GM18507 (cell line): ENCODE measurements around the gene STK32B.
"Not testable (repeated sequence)": the region's sequence is repeated elsewhere in the genome, so short reads cannot be mapped to it uniquely, and the experiment has no call there.

Experiments used
- DNase-seq: peaks from one replicate; pipeline ENCODE4 v3.0.0; 2011; ENCODE audit warnings: low read depth; ENCODE audit not compliant: insufficient read length; ENCODE audit errors: extremely low spot score
- FAIRE-seq: peaks from 2 replicates; lab custom pipeline; 2011; peaks lifted over from hg19 to GRCh38; lab: Jason Lieb, UNC

Gene STK32B

GRCh38 chr4:5280828-5281227 is 229.5 kb downstream of the STK32B start:
- FAIRE-seq: no peak
- no peak for DNase-seq

GRCh38 chr4:5283837-5284236 is 232.6 kb downstream of the STK32B start:
- FAIRE-seq: no peak

DNA sequence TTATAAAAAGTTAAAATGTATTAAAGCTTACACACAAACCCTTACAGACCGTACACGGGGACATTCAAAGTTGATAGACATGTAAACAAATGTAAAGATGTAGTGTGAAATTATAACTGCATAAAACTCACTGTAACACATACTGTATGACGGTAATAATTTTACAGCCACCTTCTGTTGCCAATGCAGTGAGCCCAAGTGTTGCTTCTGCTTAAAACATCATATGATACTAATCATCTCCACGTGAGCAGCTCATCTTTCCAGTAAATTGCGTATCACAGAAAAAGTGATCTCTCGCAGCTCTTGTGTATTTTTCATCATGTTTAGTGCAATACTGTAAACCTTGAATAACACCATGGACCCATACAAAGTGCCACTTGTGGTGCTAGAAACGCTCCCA is 233.2 kb downstream of the STK32B start:
- FAIRE-seq: no peak
- DNase-seq: no peak

More at GRCh38 chr4:5283837-5284236, 232.6 kb downstream of the STK32B start:
- DNase-seq: no peak

GRCh38 chr4:5292101-5292500 is 240.8 kb downstream of the STK32B start:
- FAIRE-seq (no peak), DNase-seq (no peak)

DNA sequence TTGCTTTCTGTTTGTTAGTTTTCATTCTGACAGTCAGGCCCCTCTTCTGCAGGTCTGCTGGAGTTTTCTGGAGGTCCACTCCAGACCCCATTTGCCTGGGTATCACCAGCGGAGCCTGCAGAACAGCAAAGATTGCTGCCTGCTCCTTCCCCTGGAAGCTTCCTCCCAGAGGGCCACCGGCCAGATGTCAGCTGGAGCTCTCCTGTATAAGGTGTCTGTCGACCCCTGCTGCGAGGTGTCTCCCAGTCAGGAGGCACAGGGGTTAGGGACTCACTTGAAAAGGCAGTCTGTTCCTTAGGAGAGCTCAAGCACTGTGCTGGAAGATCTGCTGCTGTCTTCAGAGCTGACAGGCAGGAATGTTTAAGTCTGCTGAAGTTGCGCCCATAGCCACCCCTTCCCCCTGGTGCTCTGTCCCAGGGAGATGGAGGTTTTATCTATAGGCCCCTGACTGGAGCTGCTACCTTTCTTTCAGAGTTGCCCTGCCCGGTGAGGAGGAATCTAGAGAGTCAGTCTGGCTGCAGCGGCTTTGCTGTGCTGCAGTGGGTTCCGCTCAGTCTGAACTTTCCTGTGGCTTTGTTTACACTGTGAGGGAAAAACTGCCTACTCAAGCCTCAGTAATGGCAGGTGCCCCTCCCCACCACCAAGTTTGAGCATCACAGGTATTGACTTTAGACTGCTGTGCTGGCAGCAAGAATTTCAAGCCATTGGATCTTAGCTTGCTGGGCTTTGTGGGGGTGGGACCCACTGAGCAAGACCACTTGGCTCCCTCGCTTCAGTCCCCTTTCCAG is 246.9 kb downstream of the STK32B start:
- FAIRE-seq, DNase-seq: not testable (repeated sequence)

- DNase-seq: no peak
- no peak for FAIRE-seq
Observed at GRCh38 chr4:5300283-5300682, 249.0 kb downstream of the STK32B start.

DNA sequence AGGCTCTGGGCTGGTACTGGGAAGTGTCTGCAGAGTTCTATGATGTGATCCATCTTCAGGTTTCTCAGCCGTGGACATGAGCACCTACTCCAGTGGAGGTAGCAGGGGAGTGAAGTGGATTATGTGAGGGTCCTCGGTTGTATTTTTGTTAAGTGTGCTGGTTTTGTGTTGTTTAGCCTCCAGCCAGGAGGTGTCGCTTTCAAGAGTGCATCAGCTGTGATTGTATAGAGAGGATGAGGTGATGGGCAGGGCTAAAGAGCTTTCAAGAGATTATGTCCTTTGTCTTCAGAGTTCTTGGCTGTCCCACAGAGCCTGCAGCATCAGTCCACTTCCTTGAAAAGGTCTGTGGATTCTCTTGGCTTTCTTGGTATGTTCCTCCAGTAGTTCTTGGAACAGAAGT is 256.6 kb downstream of the STK32B start:
- FAIRE-seq (no peak), DNase-seq (no peak)

DNA sequence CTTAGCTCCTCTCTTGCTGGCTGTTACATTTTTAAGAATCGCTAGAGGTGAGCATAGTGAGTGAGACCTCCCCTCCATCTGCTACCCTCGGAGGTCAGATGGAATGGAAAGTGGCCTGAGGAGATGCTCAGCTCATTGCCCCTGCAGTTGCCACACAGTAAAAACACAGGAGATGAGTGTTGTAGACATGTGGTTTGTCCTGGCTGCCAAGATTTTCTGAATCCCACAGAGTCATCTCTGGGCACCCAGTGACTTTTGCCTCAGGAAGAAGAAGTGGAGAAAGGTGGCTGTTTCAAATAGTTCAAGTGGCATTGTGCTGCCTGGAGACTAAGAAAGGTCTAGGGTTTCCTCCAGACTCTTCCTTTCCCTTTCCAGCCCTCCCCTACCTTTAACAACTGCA is 271.0 kb downstream of the STK32B start:
- no peak for FAIRE-seq

GRCh38 chr4:5330339-5330989 is 279.2 kb downstream of the STK32B start:
- FAIRE-seq (no peak), DNase-seq (no peak)

More for the DNA sequence above, 271.0 kb downstream of the STK32B start:
- no peak for DNase-seq

DNA sequence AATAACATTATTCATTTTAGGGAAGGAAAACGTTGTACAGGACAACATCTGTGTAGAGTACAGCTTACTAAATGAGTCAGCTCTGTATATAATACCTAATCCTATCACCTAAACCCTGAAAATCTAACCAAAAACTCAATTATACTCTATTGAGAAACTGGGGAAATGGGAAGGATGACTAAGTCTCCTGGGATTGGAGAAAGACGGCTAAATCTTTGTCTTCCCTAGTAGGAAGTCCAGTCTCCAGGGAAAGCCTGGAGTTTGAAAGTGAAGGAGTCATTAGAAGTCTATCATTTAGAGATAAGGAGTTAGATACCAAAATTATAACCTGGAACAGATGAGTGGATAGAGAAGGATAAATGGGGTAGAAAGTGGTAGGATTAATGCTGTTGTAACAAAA is 286.5 kb downstream of the STK32B start:
- DNase-seq: no peak
- FAIRE-seq: no peak

GRCh38 chr4:5338531-5338930 is 287.3 kb downstream of the STK32B start:
- DNase-seq (no peak), FAIRE-seq (no peak)

DNA sequence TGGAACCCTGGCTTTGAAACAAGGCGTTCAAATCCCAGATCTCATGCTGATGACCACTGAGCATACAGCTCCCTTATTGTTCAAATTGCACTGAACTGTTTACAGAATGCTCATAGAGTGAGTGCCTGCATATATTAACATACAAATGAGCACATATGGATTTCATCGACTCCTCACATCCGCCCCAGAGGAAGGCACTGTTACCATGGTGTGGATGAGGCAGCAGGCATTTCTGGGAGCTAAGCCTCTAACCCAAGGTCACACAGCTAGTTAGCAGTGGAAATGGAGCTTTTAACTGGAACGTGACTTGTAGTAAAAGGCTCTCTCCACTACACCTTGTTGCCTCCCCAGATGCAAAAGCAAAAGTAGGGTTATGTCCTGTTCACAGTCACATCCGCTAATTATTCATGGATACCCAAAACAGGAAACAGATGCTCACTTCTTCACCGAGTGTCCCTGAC is 289.7 kb downstream of the STK32B start:
- FAIRE-seq (no peak), DNase-seq (no peak)

DNA sequence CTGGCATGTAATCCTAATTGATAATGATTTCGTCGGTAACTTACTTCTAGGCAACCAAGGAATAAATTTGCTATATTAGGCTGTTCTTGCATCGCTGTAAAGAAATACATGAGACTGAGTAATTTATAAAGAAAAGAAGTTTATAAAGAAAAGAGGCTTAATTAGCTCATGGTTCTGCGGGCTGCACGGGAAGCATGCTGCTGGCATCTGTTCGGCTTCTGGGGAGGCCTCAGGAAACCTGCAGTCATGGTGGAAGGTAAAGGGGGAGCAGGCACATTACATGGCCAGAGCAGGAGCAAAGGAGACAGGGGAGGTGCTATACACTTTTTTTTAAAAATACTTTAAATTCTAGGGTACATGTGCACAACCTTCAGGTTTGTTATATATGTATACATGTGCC is 290.2 kb downstream of the STK32B start:
- FAIRE-seq (no peak), DNase-seq (no peak)

DNA sequence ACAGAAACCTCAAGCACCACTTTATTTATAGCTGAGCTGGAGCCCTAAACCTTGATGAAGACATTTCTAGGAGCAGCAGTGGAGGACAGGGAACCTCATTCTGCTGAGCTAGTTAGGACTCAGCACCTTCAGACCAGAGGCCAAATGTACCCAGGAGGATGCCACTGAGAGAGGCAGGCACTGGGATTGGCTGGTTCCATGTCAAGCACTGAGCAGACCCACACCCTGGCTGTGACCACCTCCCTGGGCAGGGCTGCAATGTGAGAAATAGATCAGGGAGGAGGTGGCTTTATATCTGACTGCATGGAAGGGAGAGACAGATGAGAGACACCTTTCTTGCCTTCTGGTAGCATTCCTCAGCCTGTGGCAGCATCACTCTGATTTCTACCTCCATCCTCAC is 304.6 kb downstream of the STK32B start:
- no peak for DNase-seq
- FAIRE-seq: no peak

DNA sequence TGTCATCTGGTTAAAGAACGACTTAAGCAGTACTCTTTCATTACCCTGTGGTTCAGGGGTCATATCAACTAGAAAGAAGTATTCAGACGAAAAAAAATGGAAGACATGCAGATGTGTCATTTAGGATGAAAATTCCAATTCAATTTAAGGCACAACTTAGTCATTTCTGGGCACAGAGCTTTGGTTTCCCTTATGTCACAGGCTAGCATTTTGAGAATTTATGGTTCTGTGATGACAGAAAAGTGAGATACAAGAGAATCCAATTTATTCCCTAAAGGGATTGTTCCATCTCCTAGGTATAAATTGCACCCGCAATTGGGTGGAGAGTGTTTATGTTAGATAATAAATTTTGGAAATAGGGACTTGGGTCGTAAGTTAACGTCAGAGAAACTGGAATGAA is 306.6 kb downstream of the STK32B start:
- DNase-seq (no peak), FAIRE-seq (no peak)

DNA sequence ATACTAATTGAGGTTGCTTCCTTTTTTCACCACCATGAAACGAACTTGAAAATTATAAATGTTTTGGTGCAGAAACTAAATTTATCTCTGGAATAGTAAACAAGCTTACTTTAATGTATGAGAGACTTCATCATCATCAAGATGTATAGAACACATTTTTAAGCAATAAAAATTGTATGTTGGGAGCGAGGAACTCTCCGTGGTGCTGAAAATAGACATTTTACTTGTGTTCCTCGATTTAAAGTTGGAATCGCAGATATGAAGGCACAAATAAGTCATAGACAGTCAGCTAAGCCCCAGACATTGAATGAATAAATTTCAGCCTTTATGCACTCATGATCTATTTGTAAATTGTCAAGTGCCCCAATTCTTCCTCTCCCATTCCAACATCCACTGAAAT is 310.7 kb downstream of the STK32B start:
- DNase-seq (no peak), FAIRE-seq (no peak)

- FAIRE-seq: no peak
- DNase-seq: no peak
Observed at GRCh38 chr4:5364406-5364805, 313.1 kb downstream of the STK32B start.

DNA sequence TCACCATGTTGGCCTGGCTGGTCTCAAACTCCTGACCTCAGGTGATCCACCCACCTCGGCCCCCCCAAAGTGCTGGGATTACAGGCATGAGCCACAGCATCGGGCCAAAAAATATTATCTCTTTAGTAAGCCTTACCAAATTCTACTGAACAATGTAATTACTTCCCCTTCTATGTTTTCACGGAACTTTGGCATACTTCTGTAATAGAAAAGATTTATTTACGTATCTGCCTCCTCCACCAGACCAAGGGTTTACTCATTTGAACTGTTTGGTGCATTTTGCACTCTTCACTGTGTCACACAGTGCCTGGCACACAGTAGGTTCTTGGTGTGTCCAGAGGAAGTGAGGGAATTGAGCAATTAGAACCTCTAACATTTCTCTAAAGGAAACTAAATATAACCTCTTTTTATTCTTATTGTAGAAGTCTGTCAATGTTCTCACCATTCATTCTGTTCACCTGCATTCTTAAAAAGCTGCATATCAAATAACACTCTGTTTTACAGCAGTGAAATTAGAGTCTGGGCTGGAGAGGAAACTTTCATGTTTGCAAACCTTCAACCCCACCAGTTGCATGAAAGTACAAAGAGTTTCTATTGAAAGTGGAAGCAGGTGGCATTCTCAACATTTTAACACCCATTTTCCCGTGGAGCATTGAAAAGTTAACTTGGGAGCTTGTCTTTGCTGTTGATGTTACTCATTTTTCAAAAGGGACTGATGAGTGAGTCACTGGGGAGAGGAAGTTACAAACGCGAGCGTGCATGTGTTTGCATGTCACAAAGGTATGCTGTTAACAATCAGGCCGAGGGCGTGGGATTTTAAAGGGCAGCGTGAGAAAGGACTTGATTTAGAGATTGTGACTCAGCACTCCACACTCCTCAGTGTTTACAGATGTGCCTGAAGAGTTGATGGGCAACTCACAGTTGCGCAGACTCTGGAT is 314.1 kb downstream of the STK32B start:
- DNase-seq (no peak), FAIRE-seq (no peak)

DNA sequence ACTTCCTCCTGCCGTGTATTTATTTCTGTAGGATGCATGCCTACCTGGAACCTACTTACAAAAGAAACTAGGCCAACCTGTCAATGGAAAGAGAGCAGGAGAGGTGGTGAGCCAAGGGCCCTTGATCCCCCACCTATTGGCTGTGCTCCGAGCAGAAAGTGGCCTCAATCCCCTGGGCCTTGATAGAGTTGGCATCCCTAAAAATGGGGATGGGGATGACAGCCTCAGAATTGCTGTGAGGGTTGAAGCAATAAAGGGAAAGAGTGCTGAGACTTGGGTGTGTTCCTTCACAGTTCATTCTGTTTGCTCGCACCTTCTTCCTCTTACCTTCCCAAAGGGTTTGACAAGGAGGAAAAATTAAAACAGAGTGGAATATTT is 314.7 kb downstream of the STK32B start:
- FAIRE-seq: no peak
- DNase-seq: no peak

GRCh38 chr4:5366421-5366820 is 315.1 kb downstream of the STK32B start:
- DNase-seq (no peak), FAIRE-seq (no peak)
